Inflammatory macrophage treated with lipopolysaccharide for 4 hours (primary cell): ENCODE measurements around the gene PAPSS1.
"Not testable (repeated sequence)": the region's sequence is repeated elsewhere in the genome, so short reads cannot be mapped to it uniquely, and the experiment has no call there.

ENCODE experiments used
- DNase-seq: peaks from one replicate; pipeline ENCODE4 v3.0.0-alpha.2; 2020

Gene PAPSS1

GRCh38 chr4:107685740-107686139 lies 34.3 kb downstream of the PAPSS1 start:
- no peak for DNase-seq

- no peak for DNase-seq
Observed at GRCh38 chr4:107683873-107684272, 36.2 kb downstream of the PAPSS1 start.

- no peak for DNase-seq
Observed at GRCh38 chr4:107682306-107682705, 37.7 kb downstream of the PAPSS1 start.

- no peak for DNase-seq
Observed at GRCh38 chr4:107669068-107669467, 51.0 kb downstream of the PAPSS1 start.

GRCh38 chr4:107666134-107666533 lies 53.9 kb downstream of the PAPSS1 start:
- DNase-seq: peak; percentile 23

- no peak for DNase-seq
Observed at GRCh38 chr4:107665001-107665400, 55.0 kb downstream of the PAPSS1 start.

GRCh38 chr4:107658400-107659336 lies 61.4 kb downstream of the PAPSS1 start:
- peak; percentile 40 for DNase-seq

GRCh38 chr4:107655289-107655688 lies 64.7 kb downstream of the PAPSS1 start:
- no peak for DNase-seq

- DNase-seq: no peak
Observed at GRCh38 chr4:107654694-107655093, 65.3 kb downstream of the PAPSS1 start.

GRCh38 chr4:107651408-107651807 lies 68.6 kb downstream of the PAPSS1 start:
- DNase-seq: not testable (repeated sequence)

GRCh38 chr4:107650251-107650650 lies 69.8 kb downstream of the PAPSS1 start:
- no peak for DNase-seq

GRCh38 chr4:107648178-107648991 lies 71.6 kb downstream of the PAPSS1 start:
- DNase-seq: no peak

- no peak for DNase-seq
Observed at GRCh38 chr4:107647591-107647990, 72.4 kb downstream of the PAPSS1 start.

- DNase-seq: no peak
Observed at GRCh38 chr4:107645604-107646003, 74.4 kb downstream of the PAPSS1 start.

- no peak for DNase-seq
Observed at GRCh38 chr4:107643021-107643420, 77.0 kb downstream of the PAPSS1 start.

- DNase-seq: no peak
Observed at GRCh38 chr4:107640878-107641277, 79.2 kb downstream of the PAPSS1 start.

GRCh38 chr4:107640197-107640596 lies 79.8 kb downstream of the PAPSS1 start:
- no peak for DNase-seq

- DNase-seq: no peak
Observed at GRCh38 chr4:107635735-107636134, 84.3 kb downstream of the PAPSS1 start.

GRCh38 chr4:107631560-107631959 lies 88.5 kb downstream of the PAPSS1 start:
- DNase-seq: no peak

- DNase-seq: no peak
Observed at GRCh38 chr4:107630185-107630705, 89.8 kb downstream of the PAPSS1 start.

GRCh38 chr4:107629318-107629717 lies 90.7 kb downstream of the PAPSS1 start:
- DNase-seq: no peak

GRCh38 chr4:107625391-107625902 lies 94.6 kb downstream of the PAPSS1 start:
- no peak for DNase-seq

- DNase-seq: no peak
Observed at GRCh38 chr4:107624024-107624423, 96.0 kb downstream of the PAPSS1 start.
